ENCODE data around the gene ISG20.
"Not testable (repeated sequence)": the region's sequence is repeated elsewhere in the genome, so short reads cannot be mapped to it uniquely, and the experiment has no call there.

Gene ISG20

GRCh38 chr15:88619796-88620195, 19.0 kb upstream of the ISG20 start:
- DNase-seq: no peak

GRCh38 chr15:88620995-88621772, 17.6 kb upstream of the ISG20 start, which contains the start of gene AEN:
Gene AEN (plus strand): TSS chr15:88621340. CDS start chr15:88626210, 4,870 bp downstream.
- DNase-seq: peak; percentile 96

- DNase-seq: peak; percentile 49
Measured at GRCh38 chr15:88621789-88622604, 16.8 kb upstream of the ISG20 start.

- no peak for DNase-seq
Measured at GRCh38 chr15:88622605-88622975, 16.2 kb upstream of the ISG20 start.

GRCh38 chr15:88623061-88623460, 15.8 kb upstream of the ISG20 start:
- peak; percentile 68 for DNase-seq

GRCh38 chr15:88623632-88624031, 15.2 kb upstream of the ISG20 start:
- DNase-seq: no peak

- DNase-seq: peak; percentile 40
Measured at GRCh38 chr15:88624156-88624970, 14.5 kb upstream of the ISG20 start.

- no peak for DNase-seq
Measured at GRCh38 chr15:88624971-88625490, 13.8 kb upstream of the ISG20 start.

GRCh38 chr15:88625943-88626741, 12.7 kb upstream of the ISG20 start:
- no peak for DNase-seq

GRCh38 chr15:88627463-88627862, 11.4 kb upstream of the ISG20 start:
- peak; percentile 63 for DNase-seq

GRCh38 chr15:88628018-88628654, 10.7 kb upstream of the ISG20 start:
- DNase-seq: no peak

- no peak for DNase-seq
Measured at GRCh38 chr15:88629071-88629470, 9.7 kb upstream of the ISG20 start.

- no peak for DNase-seq
Measured at GRCh38 chr15:88630141-88630721, 8.6 kb upstream of the ISG20 start.

GRCh38 chr15:88630798-88631463, 7.9 kb upstream of the ISG20 start:
- no peak for DNase-seq

GRCh38 chr15:88631464-88632028, 7.3 kb upstream of the ISG20 start:
- DNase-seq: no peak

GRCh38 chr15:88632797-88633196, 6.0 kb upstream of the ISG20 start:
- DNase-seq: not testable (repeated sequence)

- no peak for DNase-seq
Measured at GRCh38 chr15:88634449-88634848, 4.4 kb upstream of the ISG20 start.

- DNase-seq: no peak
Measured at GRCh38 chr15:88635318-88635717, 3.5 kb upstream of the ISG20 start.

- peak; percentile 69 for DNase-seq
Measured at GRCh38 chr15:88636050-88636449, 2.8 kb upstream of the ISG20 start.

- no peak for DNase-seq
Measured at GRCh38 chr15:88636654-88637053, 2.2 kb upstream of the ISG20 start.
